ENCODE data around the gene ZNF580.

GRCh38 chr19:55667958-55668357, 27.2 kb downstream of the ZNF580 start:
- no peak for TF ChIP-seq GATA1 (IDR thresholded peaks at IDR 0.05; ENCODE audit: low read depth, low read length)
- no peak for TF ChIP-seq POLR2A (IDR thresholded peaks at IDR 0.05; ENCODE audit: low read length)
